C4-2B (cell line): ENCODE results near the gene CCN2.

Experiments
- CTCF ChIP-seq: fragments of 450-650 bp; conservative IDR thresholded peaks from 2 replicates; pipeline ENCODE4 v1.5.1; 2017; ENCODE audit warnings: mild to moderate bottlenecking
- ZFX ChIP-seq: fragments of 450-650 bp; IDR thresholded peaks from 2 replicates; pipeline ENCODE4 v1.6.1; 2017

DNA sequence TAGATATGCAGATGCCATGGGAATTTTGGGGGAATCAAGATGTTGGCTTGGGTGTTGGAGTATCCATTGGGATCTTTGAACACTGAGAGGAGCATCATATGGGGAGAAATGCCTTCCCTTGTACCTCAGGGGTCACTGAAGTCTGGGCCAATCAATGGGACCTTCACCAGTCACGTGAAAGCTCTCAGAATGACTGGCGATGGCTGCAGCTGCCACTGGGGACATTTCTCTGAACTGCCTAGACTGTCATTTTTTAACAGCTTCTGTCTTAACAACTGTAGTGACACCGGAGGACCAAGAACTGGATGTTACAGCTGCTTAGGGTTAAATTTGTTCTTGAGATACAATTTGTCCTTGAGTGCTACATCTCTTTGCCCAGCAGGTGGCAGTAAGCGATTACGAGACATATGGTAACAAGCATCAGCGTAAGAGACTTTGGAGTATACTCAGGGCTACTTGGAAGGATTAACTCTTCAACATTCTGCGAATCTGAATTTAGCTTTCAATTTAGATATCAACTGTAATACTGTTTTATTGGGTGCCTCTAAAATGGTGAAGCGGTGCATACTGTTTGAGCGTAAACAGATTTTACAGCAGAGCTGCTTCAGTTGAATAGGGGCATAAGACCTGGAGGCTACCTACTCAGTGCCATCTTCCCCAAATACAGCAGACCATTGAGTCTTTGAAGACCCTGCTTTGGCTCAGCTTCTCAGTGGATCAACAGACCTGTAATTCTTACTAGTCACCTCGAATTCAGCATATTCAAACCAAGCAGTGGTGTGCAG is 36.0 kb downstream of the CCN2 start:
- TF ChIP-seq CTCF (peak; percentile 86), ZFX (no peak)
